T-helper 9 cell (primary cell): ENCODE results near the gene POLN.

Source experiments
- DNase-seq: peaks from one replicate; pipeline ENCODE4 v3.0.0-alpha.2; 2020
- total RNA-seq, 2 donors: gene quantifications; one replicate each; lab custom pipeline; 2026; lab: John Stamatoyannopoulos, UW

The POLN gene
- 0.72 to 0.77 reads per million in 2 donors for total RNA-seq

- peak; percentile 98 for DNase-seq
These were observed at the start of gene POLN, which contains the start of gene HAUS3 for GRCh38 chr4:2241410-2242353. POLN (minus strand) TSS chr4:2242121; CDS start chr4:2229231, 12,890 bp downstream. HAUS3 (minus strand) TSS chr4:2242121; CDS start chr4:2240946, 1,175 bp downstream.

GRCh38 chr4:2290974-2291704 is 49.2 kb upstream of the POLN start:
- peak; percentile 75 for DNase-seq

GRCh38 chr4:2290488-2290887 is 48.6 kb upstream of the POLN start:
- DNase-seq: no peak

GRCh38 chr4:2289955-2290333 is 48.0 kb upstream of the POLN start:
- no peak for DNase-seq

GRCh38 chr4:2289311-2289954 is 47.5 kb upstream of the POLN start:
- DNase-seq: no peak

- DNase-seq: no peak
These were observed 46.2 kb upstream of the POLN start for GRCh38 chr4:2288051-2288541.

GRCh38 chr4:2287594-2287915 is 45.6 kb upstream of the POLN start:
- no peak for DNase-seq

- DNase-seq: no peak
These were observed 45.1 kb upstream of the POLN start for GRCh38 chr4:2286904-2287593.

- DNase-seq: no peak
These were observed 43.9 kb upstream of the POLN start for GRCh38 chr4:2285613-2286381.

GRCh38 chr4:2284934-2285612 is 43.2 kb upstream of the POLN start:
- no peak for DNase-seq

GRCh38 chr4:2284161-2284933 is 42.4 kb upstream of the POLN start:
- no peak for DNase-seq

GRCh38 chr4:2283199-2283711 is 41.3 kb upstream of the POLN start:
- no peak for DNase-seq

- DNase-seq: peak; percentile 78
These were observed 39.8 kb upstream of the POLN start for GRCh38 chr4:2281575-2282343.

- DNase-seq: no peak
These were observed 38.8 kb upstream of the POLN start for GRCh38 chr4:2280531-2281300.

GRCh38 chr4:2277956-2278355 is 36.0 kb upstream of the POLN start:
- no peak for DNase-seq

GRCh38 chr4:2276581-2277325 is 34.8 kb upstream of the POLN start:
- no peak for DNase-seq

- DNase-seq: no peak
These were observed 33.8 kb upstream of the POLN start for GRCh38 chr4:2275546-2276251.
